ENCODE measurements around the gene EFCAB6.

The EFCAB6 gene

DNA sequence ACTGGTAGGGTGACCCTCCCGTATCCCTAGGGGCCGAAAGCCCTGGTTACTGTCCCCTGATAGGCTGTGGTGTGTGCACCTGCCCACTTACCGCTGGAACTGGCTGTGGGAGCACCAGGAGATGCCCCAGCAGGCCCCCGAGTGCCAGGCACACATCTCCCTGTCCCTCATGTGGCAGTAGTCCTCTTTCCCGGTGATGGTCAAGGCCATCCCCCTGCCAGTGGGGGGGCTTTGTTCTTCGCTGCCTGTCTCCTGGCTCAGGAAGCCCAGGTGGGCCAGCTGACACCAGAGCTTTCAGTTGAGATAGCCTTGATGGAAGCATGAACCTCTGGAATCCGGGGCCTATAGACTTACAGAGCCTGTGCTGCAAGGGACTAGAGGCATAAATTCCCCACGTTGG lies 299.8 kb downstream of the EFCAB6 start:
- TF ChIP-seq, protein P1, sequence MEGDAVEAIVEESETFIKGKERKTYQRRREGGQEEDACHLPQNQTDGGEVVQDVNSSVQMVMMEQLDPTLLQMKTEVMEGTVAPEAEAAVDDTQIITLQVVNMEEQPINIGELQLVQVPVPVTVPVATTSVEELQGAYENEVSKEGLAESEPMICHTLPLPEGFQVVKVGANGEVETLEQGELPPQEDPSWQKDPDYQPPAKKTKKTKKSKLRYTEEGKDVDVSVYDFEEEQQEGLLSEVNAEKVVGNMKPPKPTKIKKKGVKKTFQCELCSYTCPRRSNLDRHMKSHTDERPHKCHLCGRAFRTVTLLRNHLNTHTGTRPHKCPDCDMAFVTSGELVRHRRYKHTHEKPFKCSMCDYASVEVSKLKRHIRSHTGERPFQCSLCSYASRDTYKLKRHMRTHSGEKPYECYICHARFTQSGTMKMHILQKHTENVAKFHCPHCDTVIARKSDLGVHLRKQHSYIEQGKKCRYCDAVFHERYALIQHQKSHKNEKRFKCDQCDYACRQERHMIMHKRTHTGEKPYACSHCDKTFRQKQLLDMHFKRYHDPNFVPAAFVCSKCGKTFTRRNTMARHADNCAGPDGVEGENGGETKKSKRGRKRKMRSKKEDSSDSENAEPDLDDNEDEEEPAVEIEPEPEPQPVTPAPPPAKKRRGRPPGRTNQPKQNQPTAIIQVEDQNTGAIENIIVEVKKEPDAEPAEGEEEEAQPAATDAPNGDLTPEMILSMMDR (IDR thresholded peaks at IDR 0.05; ENCODE audit: insufficient read depth, missing control alignments): no peak
- DNase-seq (ENCODE audit: insufficient read length, low spot score) (no peak), FAIRE-seq (no peak)

GRCh38 chr22:43511276-43511910 lies 300.7 kb downstream of the EFCAB6 start:
- DNase-seq (ENCODE audit: insufficient read length, low spot score) (no peak), FAIRE-seq (no peak)
- TF ChIP-seq, protein P1 (IDR thresholded peaks at IDR 0.05; ENCODE audit: insufficient read depth, missing control alignments): no peak

- FAIRE-seq (no peak), DNase-seq (ENCODE audit: insufficient read length, low spot score) (no peak)
- TF ChIP-seq, protein P1 (IDR thresholded peaks at IDR 0.05; ENCODE audit: insufficient read depth, missing control alignments): no peak
These were observed 301.6 kb downstream of the EFCAB6 start for GRCh38 chr22:43510281-43511070.

- TF ChIP-seq, protein P1 (IDR thresholded peaks at IDR 0.05; ENCODE audit: insufficient read depth, missing control alignments): no peak
- no peak for FAIRE-seq
- DNase-seq (ENCODE audit: insufficient read length, low spot score): no peak
These were observed 302.8 kb downstream of the EFCAB6 start for GRCh38 chr22:43509337-43509736.

DNA sequence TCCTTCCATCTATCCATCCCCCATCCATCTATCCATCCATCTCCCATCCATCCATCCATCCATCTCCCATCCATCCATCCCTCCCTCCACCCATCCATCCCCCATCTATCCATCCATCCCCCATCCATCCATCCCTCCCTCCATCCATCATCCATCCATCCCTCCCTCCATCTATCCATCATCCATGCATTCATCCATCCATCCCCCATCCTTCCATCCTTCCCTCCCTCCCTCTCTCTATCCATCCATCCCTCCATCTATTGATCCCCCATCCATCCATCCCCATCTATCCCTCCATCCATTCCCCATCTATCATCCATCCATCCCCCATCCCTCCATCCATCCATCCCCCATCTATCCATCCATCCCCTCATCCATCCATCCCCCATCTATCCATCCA lies 303.6 kb downstream of the EFCAB6 start:
- FAIRE-seq: no peak
- TF ChIP-seq, protein P1 (IDR thresholded peaks at IDR 0.05; ENCODE audit: insufficient read depth, missing control alignments): no peak
- no peak for DNase-seq (ENCODE audit: insufficient read length, low spot score)

DNA sequence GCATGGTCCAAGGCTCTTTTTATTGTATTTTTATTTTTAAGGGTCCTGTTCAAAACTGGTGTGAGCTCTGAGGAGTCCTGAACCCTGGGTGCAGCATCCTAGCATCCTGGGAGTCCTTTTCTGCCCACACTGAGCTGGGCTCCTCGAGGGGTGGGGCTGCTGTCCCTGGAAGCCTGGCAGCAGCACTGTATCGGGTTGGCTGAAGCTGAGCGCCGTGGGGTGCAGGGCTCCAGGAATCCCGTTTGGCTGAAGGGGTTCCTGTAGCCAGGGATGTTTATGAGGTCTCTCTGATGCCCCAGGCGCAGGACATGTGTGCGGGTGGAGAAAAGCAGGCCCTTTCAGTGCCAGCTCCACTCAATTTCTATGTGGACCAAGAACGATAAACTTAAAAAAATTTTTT lies 304.9 kb downstream of the EFCAB6 start:
- DNase-seq (ENCODE audit: insufficient read length, low spot score) (no peak), FAIRE-seq (no peak)
- TF ChIP-seq, protein P1 (IDR thresholded peaks at IDR 0.05; ENCODE audit: insufficient read depth, missing control alignments): no peak

DNA sequence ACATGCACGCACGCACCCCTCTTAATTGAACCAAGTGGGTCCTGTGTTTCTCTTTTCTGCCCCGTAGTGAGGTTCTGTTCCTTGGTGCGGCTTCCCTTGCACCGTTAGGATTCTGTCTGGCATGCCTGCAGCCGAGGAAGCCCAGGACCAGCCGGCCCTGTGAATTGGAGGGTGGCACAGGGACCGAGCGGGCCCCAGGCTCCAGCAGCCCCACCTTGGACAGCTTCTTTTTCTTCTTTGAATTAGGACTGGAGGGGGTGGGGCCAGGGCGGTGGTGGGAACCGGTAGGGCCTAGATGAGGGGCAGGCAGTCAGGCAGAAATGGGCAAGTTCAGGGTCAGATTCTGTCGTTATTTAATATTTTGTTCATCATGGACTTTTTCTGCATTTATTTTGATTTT lies 305.6 kb downstream of the EFCAB6 start:
- TF ChIP-seq, protein P1 (IDR thresholded peaks at IDR 0.05; ENCODE audit: insufficient read depth, missing control alignments): no peak
- DNase-seq (ENCODE audit: insufficient read length, low spot score) (no peak), FAIRE-seq (no peak)
